Measurements from ENCODE around the gene RAD21L1.

The RAD21L1 gene

GRCh38 chr20:1274485-1275311 lies 48.9 kb downstream of the RAD21L1 start:
- peak; percentile 85 for DNase-seq

- no peak for DNase-seq
Observed at GRCh38 chr20:1275919-1276318, 50.1 kb downstream of the RAD21L1 start.

- DNase-seq: no peak
Observed at GRCh38 chr20:1277529-1278322, 51.9 kb downstream of the RAD21L1 start.

GRCh38 chr20:1278993-1279392 lies 53.1 kb downstream of the RAD21L1 start:
- DNase-seq: no peak

GRCh38 chr20:1280195-1281102 lies 54.6 kb downstream of the RAD21L1 start:
- DNase-seq: no peak

GRCh38 chr20:1281279-1282057 lies 55.6 kb downstream of the RAD21L1 start:
- DNase-seq: peak; percentile 75

GRCh38 chr20:1282966-1283365 lies 57.1 kb downstream of the RAD21L1 start:
- no peak for DNase-seq

GRCh38 chr20:1283522-1284510 lies 58.0 kb downstream of the RAD21L1 start:
- DNase-seq: no peak

GRCh38 chr20:1286267-1287024 lies 60.6 kb downstream of the RAD21L1 start:
- DNase-seq: no peak

GRCh38 chr20:1287306-1287705 lies 61.5 kb downstream of the RAD21L1 start:
- DNase-seq: no peak

- no peak for DNase-seq
Observed at GRCh38 chr20:1287787-1288569, 62.1 kb downstream of the RAD21L1 start.

- no peak for DNase-seq
Observed at GRCh38 chr20:1291191-1291741, 65.4 kb downstream of the RAD21L1 start.

GRCh38 chr20:1292620-1293019 lies 66.8 kb downstream of the RAD21L1 start:
- no peak for DNase-seq

- DNase-seq: no peak
Observed at GRCh38 chr20:1293641-1294379, 68.0 kb downstream of the RAD21L1 start.

GRCh38 chr20:1294497-1294896 lies 68.7 kb downstream of the RAD21L1 start:
- no peak for DNase-seq

- no peak for DNase-seq
Observed at GRCh38 chr20:1295276-1295930, 69.6 kb downstream of the RAD21L1 start.

- no peak for DNase-seq
Observed at GRCh38 chr20:1296117-1296610, 70.3 kb downstream of the RAD21L1 start.
